ENCODE measurements around the gene MOCS1.

MOCS1 gene

DNA sequence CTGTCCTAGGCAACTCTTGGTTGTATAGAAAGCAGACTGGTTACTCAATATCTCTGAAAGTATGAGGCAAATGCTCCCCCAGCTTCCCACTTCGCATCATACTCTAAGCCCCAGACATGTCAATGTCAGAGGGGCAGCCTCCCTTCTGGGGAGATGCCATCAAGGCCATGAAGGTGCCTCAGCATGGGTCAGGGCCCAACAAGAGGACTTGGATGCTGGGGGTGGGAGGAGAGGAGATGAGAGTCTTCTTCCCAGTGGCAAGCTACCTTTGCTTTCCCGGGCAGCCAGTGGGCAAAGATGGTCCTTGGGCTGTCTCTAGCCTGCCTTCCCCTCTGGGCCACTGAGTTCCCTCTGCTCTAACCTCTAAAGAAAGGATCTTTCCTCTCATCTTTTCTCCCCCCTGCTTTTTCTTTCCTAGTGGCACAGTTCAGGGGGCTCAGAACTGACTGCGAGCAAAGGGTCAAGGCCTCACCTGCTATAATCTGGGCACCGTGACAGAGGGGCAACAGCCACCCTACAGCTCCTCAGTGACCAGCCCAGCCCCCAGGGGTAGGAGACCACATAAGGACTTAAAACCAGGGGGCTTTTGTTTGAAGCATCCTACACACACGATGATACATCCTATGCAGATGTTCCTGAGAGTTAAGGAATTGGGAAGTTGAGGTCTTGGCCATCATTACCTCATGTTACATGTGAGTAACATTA is 26.2 kb downstream of the MOCS1 start:
- TF ChIP-seq MYC (IDR thresholded peaks at IDR 0.05; ENCODE audit: low read depth, low read length) (no peak), POLR2A (IDR thresholded peaks at IDR 0.05; ENCODE audit: extremely low read depth, insufficient read length) (no peak)
- TF ChIP-seq, protein P1, sequence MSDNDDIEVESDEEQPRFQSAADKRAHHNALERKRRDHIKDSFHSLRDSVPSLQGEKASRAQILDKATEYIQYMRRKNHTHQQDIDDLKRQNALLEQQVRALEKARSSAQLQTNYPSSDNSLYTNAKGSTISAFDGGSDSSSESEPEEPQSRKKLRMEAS (IDR thresholded peaks at IDR 0.05; ENCODE audit: low read depth, low read length), result no peak
- TF ChIP-seq, protein P2, sequence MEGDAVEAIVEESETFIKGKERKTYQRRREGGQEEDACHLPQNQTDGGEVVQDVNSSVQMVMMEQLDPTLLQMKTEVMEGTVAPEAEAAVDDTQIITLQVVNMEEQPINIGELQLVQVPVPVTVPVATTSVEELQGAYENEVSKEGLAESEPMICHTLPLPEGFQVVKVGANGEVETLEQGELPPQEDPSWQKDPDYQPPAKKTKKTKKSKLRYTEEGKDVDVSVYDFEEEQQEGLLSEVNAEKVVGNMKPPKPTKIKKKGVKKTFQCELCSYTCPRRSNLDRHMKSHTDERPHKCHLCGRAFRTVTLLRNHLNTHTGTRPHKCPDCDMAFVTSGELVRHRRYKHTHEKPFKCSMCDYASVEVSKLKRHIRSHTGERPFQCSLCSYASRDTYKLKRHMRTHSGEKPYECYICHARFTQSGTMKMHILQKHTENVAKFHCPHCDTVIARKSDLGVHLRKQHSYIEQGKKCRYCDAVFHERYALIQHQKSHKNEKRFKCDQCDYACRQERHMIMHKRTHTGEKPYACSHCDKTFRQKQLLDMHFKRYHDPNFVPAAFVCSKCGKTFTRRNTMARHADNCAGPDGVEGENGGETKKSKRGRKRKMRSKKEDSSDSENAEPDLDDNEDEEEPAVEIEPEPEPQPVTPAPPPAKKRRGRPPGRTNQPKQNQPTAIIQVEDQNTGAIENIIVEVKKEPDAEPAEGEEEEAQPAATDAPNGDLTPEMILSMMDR (IDR thresholded peaks at IDR 0.05; ENCODE audit: low read depth, low read length), result no peak
- no peak overlapping the region for H3K4me3 ChIP-seq (ENCODE audit: low read depth, low read length)
- DNase-seq (ENCODE audit: low read depth), result no peak

DNA sequence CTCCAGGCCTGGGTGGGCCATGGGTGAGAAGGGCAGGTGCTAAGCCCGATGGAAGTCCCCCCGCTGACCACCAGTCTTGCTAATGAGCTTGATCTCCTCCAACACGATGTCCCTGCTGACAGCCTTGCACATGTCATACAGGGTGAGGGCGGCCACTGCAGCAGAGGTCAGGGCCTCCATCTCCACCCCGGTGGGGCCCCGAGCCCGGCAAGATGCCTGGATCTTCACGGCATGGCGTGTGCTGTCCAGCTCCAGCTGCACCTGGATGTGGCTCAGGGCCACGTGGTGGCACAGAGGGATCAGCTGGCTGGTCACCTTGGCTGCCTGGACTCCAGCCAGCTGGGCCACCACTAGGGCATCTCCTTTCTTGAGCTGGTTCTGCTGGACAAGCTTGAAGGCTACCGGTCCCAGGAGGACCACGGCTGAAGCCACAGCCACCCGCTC is 27.9 kb downstream of the MOCS1 start:
- TF ChIP-seq POLR2A (IDR thresholded peaks at IDR 0.05; ENCODE audit: extremely low read depth, insufficient read length) (no peak), MYC (IDR thresholded peaks at IDR 0.05; ENCODE audit: low read depth, low read length) (no peak)
- TF ChIP-seq, protein P2 (IDR thresholded peaks at IDR 0.05; ENCODE audit: low read depth, low read length), result no peak
- TF ChIP-seq, protein P1 (IDR thresholded peaks at IDR 0.05; ENCODE audit: low read depth, low read length), result no peak
- DNase-seq (ENCODE audit: low read depth), result no peak
- no peak overlapping the region for H3K4me3 ChIP-seq (ENCODE audit: low read depth, low read length)

DNA sequence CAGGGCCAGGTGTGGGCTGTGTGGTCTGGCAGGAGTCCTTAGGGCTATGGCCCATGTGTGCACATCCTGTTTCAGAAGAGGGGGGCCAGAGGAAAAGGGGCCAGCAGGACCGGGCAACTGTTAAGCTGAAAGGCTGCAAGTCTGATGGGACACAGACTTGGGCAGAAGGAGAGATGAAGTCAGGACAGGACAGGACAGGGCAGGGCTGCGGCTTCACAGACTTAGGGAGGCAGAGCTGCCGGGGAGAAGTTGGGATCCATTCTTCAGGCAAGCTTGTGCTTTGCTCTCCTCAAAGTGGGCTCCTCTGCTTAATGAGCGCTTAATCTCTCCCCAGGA is 28.7 kb downstream of the MOCS1 start:
- TF ChIP-seq, protein P2 (IDR thresholded peaks at IDR 0.05; ENCODE audit: low read depth, low read length), result no peak
- TF ChIP-seq POLR2A (IDR thresholded peaks at IDR 0.05; ENCODE audit: extremely low read depth, insufficient read length) (no peak), MYC (IDR thresholded peaks at IDR 0.05; ENCODE audit: low read depth, low read length) (no peak)
- TF ChIP-seq, protein P1 (IDR thresholded peaks at IDR 0.05; ENCODE audit: low read depth, low read length), result no peak
- H3K4me3 ChIP-seq (ENCODE audit: low read depth, low read length), result no peak overlapping the region
- DNase-seq (ENCODE audit: low read depth), result no peak

DNA sequence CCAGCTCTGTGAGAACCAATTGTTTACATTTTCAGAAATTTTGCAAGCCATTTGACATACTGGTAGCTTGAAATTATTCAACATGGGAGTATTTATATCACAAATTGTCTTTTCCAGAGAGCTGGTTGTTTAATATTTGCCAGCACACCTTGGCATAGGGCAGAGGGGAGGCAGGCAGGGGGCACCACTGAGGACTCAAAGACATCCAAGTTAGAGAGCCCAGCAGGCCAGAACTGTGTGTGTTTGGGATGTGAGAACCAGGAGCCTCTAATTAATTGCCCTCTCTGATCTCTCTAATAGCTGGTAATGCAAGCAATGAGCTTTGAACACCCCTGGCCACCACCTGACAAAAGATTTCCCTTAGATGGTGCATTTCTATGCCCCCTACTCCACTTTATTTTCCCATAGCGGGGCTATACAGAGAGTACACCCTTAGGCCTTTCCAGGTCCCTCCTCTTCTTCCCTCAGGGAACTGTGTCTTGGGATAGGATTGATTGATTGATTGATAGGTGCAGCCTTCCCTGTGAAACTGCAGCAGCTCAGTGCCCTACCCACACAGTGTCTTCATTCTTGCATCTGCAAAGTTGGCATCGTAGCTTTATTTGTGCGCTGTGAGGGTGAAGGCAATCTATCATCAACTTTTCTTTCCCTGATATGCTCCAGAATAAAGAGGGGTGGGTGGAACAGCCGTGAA is 29.2 kb downstream of the MOCS1 start:
- no peak for DNase-seq (ENCODE audit: low read depth)
- no peak overlapping the region for H3K4me3 ChIP-seq (ENCODE audit: low read depth, low read length)
- no peak for TF ChIP-seq POLR2A (IDR thresholded peaks at IDR 0.05; ENCODE audit: extremely low read depth, insufficient read length)
- TF ChIP-seq, protein P2 (IDR thresholded peaks at IDR 0.05; ENCODE audit: low read depth, low read length), result no peak
- TF ChIP-seq MYC (IDR thresholded peaks at IDR 0.05; ENCODE audit: low read depth, low read length), result no peak
- TF ChIP-seq, protein P1 (IDR thresholded peaks at IDR 0.05; ENCODE audit: low read depth, low read length), result no peak

DNA sequence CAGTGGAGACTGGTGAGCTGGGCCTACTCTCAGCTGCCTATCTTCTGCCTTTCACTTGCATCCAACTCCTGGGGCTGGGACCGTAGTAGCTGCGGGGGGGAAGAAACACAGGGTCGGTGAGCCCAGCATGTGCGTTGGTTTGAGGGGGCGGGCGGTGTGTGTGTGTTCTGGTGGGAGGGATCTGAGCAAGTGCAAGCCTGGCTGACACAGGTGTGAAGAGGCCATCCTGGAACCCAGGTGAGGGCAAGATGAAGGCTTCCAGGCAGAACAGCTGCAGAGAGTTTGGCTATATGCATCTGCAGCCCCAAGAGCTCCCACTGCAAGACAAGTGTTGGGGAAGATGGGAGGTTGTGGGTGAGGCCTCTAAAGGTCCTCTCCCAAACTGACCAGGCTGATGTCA is 30.6 kb downstream of the MOCS1 start:
- no peak overlapping the region for H3K4me3 ChIP-seq (ENCODE audit: low read depth, low read length)
- no peak for TF ChIP-seq POLR2A (IDR thresholded peaks at IDR 0.05; ENCODE audit: extremely low read depth, insufficient read length)
- TF ChIP-seq MYC (IDR thresholded peaks at IDR 0.05; ENCODE audit: low read depth, low read length), result no peak
- TF ChIP-seq, protein P1 (IDR thresholded peaks at IDR 0.05; ENCODE audit: low read depth, low read length), result no peak
- TF ChIP-seq, protein P2 (IDR thresholded peaks at IDR 0.05; ENCODE audit: low read depth, low read length), result no peak
- no peak for DNase-seq (ENCODE audit: low read depth)

Data from NB4 (cell line).